HEK293 (cell line): ENCODE data around the gene MAPK9.

Experiments
- CTCF ChIA-PET: fragments of 350-600 bp; formaldehyde crosslinking; extraction: SDS; loops from one replicate; lab custom pipeline; 2021; ENCODE audit warnings: antibody characterized with exemption; lab: Yijun Ruan, JAX
- POLR2A ChIA-PET: fragments of 300-600 bp; formaldehyde crosslinking; extraction: SDS; loops from one replicate; lab custom pipeline; 2020; ENCODE audit warnings: antibody characterized with exemption, inconsistent platforms; lab: Yijun Ruan, JAX
- H3K27ac ChIP-seq: fragments of 200-500 bp; sonication (Bioruptor generic); 2 replicates; pipeline ENCODE4 v1.5.1; 2014; ENCODE audit warnings: low read depth, low read length, control low read depth, inconsistent platforms; ENCODE audit errors: extremely low read depth
- H3K36me3 ChIP-seq, 2 experiments: fragments of 200-500 bp in 1 of 2; sonication (Bioruptor generic) in 1 of 2; 1 replicate in 1 of 2; 2 replicates in 1 of 2; pipeline ENCODE4 v1.5.1; 2014 to 2017; ENCODE audit warnings: inconsistent platforms in 2 of 2, low read length in 2 of 2; ENCODE audit not compliant: control insufficient read depth in 2 of 2, insufficient read depth in 1 of 2
- H3K4me1 ChIP-seq: fragments of 200-500 bp; sonication (Bioruptor generic); 2 replicates; pipeline ENCODE4 v1.5.1; 2014; ENCODE audit warnings: mild to moderate bottlenecking, low read length, inconsistent platforms; ENCODE audit not compliant: control insufficient read depth, insufficient read depth
- H3K4me3 ChIP-seq: 2 replicates; pipeline ENCODE4 v1.5.1; 2011; ENCODE audit warnings: low read depth, mild to moderate bottlenecking, control low read depth, low read length, moderate library complexity
- H3K9me3 ChIP-seq: fragments of 200-500 bp; sonication (Bioruptor generic); 2 replicates; pipeline ENCODE4 v1.5.1; 2014; ENCODE audit warnings: low read depth, low read length, inconsistent platforms; ENCODE audit not compliant: control insufficient read depth, insufficient read depth
- AEBP2 ChIP-seq: fragments of 450-650 bp; formaldehyde crosslinking; IDR thresholded peaks from 2 replicates; pipeline ENCODE4 v1.5.1; 2016; ENCODE audit warnings: missing biosample characterization, missing genetic modification characterization, borderline replicate concordance
- ATF2 ChIP-seq: fragments of 450-650 bp; formaldehyde crosslinking; IDR thresholded peaks from 2 replicates; pipeline ENCODE4 v1.5.1; 2016; ENCODE audit warnings: missing biosample characterization, missing genetic modification characterization, low read depth
- CTCF ChIP-seq: fragments of 450-650 bp; formaldehyde crosslinking; IDR thresholded peaks from 2 replicates; pipeline ENCODE4 v1.5.1; 2016; ENCODE audit warnings: missing biosample characterization, missing genetic modification characterization
- GLIS2 ChIP-seq: fragments of 450-650 bp; formaldehyde crosslinking; IDR thresholded peaks from 2 replicates; pipeline ENCODE4 v1.5.1; 2016; ENCODE audit warnings: missing biosample characterization, missing genetic modification characterization
- IKZF3 ChIP-seq: fragments of 450-650 bp; IDR thresholded peaks from 2 replicates; pipeline ENCODE4 v1.5.0; 2018; ENCODE audit warnings: missing biosample characterization, mild to moderate bottlenecking, missing genetic modification characterization, moderate library complexity
- KLF7 ChIP-seq: fragments of 450-650 bp; formaldehyde crosslinking; IDR thresholded peaks from 2 replicates; pipeline ENCODE4 v1.5.1; 2016; ENCODE audit warnings: missing biosample characterization, missing genetic modification characterization, borderline replicate concordance
- KLF9 ChIP-seq: fragments of 450-650 bp; formaldehyde crosslinking; IDR thresholded peaks from 2 replicates; pipeline ENCODE4 v1.5.1; 2016; ENCODE audit warnings: missing biosample characterization, missing genetic modification characterization, low read depth
- MEIS1 ChIP-seq: sonication (generic); formaldehyde crosslinking; IDR thresholded peaks from 2 replicates; pipeline ENCODE4 v1.8.1; 2022; ENCODE audit warnings: missing genetic modification reagents, mild to moderate bottlenecking, borderline replicate concordance
- ZNF121 ChIP-seq: fragments of 450-650 bp; formaldehyde crosslinking; IDR thresholded peaks from 2 replicates; pipeline ENCODE4 v1.5.1; 2016; ENCODE audit warnings: missing biosample characterization, missing genetic modification characterization
- ZNF132 ChIP-seq: fragments of 450-650 bp; formaldehyde crosslinking; IDR thresholded peaks from 2 replicates; pipeline ENCODE4 v1.5.1; 2017; ENCODE audit warnings: missing biosample characterization, missing genetic modification characterization, borderline replicate concordance
- ZNF24 ChIP-seq: fragments of 450-650 bp; formaldehyde crosslinking; IDR thresholded peaks from 2 replicates; pipeline ENCODE4 v1.5.1; 2016; ENCODE audit warnings: missing biosample characterization, missing genetic modification characterization
- ZNF302 ChIP-seq: fragments of 450-650 bp; formaldehyde crosslinking; IDR thresholded peaks from 2 replicates; pipeline ENCODE4 v1.5.1; 2016; ENCODE audit warnings: missing biosample characterization, missing genetic modification characterization, low read depth
- ZNF341 ChIP-seq: fragments of 450-650 bp; formaldehyde crosslinking; IDR thresholded peaks from 2 replicates; pipeline ENCODE4; 2016; ENCODE audit warnings: low read depth, missing biosample characterization, missing genetic modification characterization
- ZNF362 ChIP-seq: fragments of 450-650 bp; formaldehyde crosslinking; IDR thresholded peaks from 2 replicates; pipeline ENCODE4 v1.5.1; 2016; ENCODE audit warnings: missing biosample characterization, missing genetic modification characterization
- ZNF37A ChIP-seq: fragments of 450-650 bp; IDR thresholded peaks from 2 replicates; pipeline ENCODE4 v1.5.1; 2018; ENCODE audit warnings: missing biosample characterization, missing genetic modification characterization
- ZNF548 ChIP-seq: fragments of 450-650 bp; formaldehyde crosslinking; IDR thresholded peaks from 2 replicates; pipeline ENCODE4 v1.5.1; 2016; ENCODE audit warnings: missing biosample characterization, missing genetic modification characterization
- ZNF621 ChIP-seq: fragments of 450-650 bp; formaldehyde crosslinking; IDR thresholded peaks from 2 replicates; pipeline ENCODE4 v1.5.1; 2017; ENCODE audit warnings: missing biosample characterization, missing genetic modification characterization
- ZNF623 ChIP-seq: fragments of 450-650 bp; formaldehyde crosslinking; IDR thresholded peaks from 2 replicates; pipeline ENCODE4 v1.5.1; 2016; ENCODE audit warnings: missing biosample characterization, missing genetic modification characterization
- ZNF660 ChIP-seq: fragments of 450-650 bp; IDR thresholded peaks from 2 replicates; pipeline ENCODE4 v1.5.1; 2018; ENCODE audit warnings: missing biosample characterization, mild to moderate bottlenecking, missing genetic modification characterization
- ZNF707 ChIP-seq: fragments of 450-650 bp; formaldehyde crosslinking; IDR thresholded peaks from 2 replicates; pipeline ENCODE4 v1.5.1; 2016; ENCODE audit warnings: missing biosample characterization, missing genetic modification characterization
- ZNF777 ChIP-seq: fragments of 450-650 bp; formaldehyde crosslinking; IDR thresholded peaks from 2 replicates; pipeline ENCODE4 v1.5.1; 2017; ENCODE audit warnings: missing biosample characterization, missing genetic modification characterization, borderline replicate concordance
- ZXDB ChIP-seq: fragments of 450-650 bp; formaldehyde crosslinking; IDR thresholded peaks from 2 replicates; pipeline ENCODE4 v1.5.1; 2016; ENCODE audit warnings: missing biosample characterization, missing genetic modification characterization
- TF ChIP-seq, protein P1 (sequence below): fragments of 450-650 bp; formaldehyde crosslinking; IDR thresholded peaks from 2 replicates; pipeline ENCODE4 v1.5.1; 2016; ENCODE audit warnings: missing biosample characterization, missing genetic modification characterization
- TF ChIP-seq, protein P2 (sequence below): fragments of 450-650 bp; formaldehyde crosslinking; IDR thresholded peaks from 2 replicates; pipeline ENCODE4 v1.5.1; 2016; ENCODE audit warnings: missing biosample characterization, missing genetic modification characterization
- TF ChIP-seq, protein P3 (sequence below): fragments of 450-650 bp; formaldehyde crosslinking; IDR thresholded peaks from 2 replicates; pipeline ENCODE4 v1.5.1; 2016; ENCODE audit warnings: missing biosample characterization, missing genetic modification characterization

Gene MAPK9

GRCh38 chr5:180328296-180329137, 36.6 kb upstream of the MAPK9 start:
- Histone ChIP-seq H3K27ac (no peak overlapping the region), H3K4me1 (no peaks in the 10 kb centered on the region), H3K4me3 (no peak overlapping the region), H3K36me3 (peaks cover 0 to 67% of the 10 kb centered on the region in 2 experiments; a peak in 2 of 3 replicates), H3K9me3 (no peaks in the 10 kb centered on the region)
- ChIA-PET CTCF (interaction anchor here (0.5 to 2.1 kb wide), 49 partner anchors 9 to 1303 kb away, joined by 3 to 39 read pairs (median 4); partner anchors contain the start of gene RASGEF1C), POLR2A (interaction anchor here (0.8 to 1.4 kb wide), 2 partner anchors 14 to 25 kb away, joined by 3 to 4 read pairs; partner anchors contain the start of gene GFPT2)
- no peak for TF ChIP-seq ATF2 (tag by site-specific recombination)
- TF ChIP-seq ZNF121, result peak; percentile 23; the same call in 1 of the 2 replicates
- TF ChIP-seq, protein P1, sequence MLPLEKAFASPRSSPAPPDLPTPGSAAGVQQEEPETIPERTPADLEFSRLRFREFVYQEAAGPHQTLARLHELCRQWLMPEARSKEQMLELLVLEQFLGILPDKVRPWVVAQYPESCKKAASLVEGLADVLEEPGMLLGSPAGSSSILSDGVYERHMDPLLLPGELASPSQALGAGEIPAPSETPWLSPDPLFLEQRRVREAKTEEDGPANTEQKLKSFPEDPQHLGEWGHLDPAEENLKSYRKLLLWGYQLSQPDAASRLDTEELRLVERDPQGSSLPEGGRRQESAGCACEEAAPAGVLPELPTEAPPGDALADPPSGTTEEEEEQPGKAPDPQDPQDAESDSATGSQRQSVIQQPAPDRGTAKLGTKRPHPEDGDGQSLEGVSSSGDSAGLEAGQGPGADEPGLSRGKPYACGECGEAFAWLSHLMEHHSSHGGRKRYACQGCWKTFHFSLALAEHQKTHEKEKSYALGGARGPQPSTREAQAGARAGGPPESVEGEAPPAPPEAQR (tag by site-specific recombination), result no peak
- no peak for TF ChIP-seq ZNF302
- peak; percentile 32; the same call in 1 of the 2 replicates for TF ChIP-seq ZNF660 (tag by site-specific recombination)
- TF ChIP-seq ZXDB (tag by site-specific recombination), result peak; percentile 13; the same call in 1 of the 2 replicates
- no peak for TF ChIP-seq ZNF621
- TF ChIP-seq ZNF548 (tag by site-specific recombination), result no peak
- TF ChIP-seq ZNF362 (tag by site-specific recombination), result no peak
- TF ChIP-seq ZNF341, result no peak
- no peak for TF ChIP-seq ZNF132
- no peak for TF ChIP-seq MEIS1 (CRISPR knock-in tag)
- peak; percentile 74 for TF ChIP-seq CTCF
- TF ChIP-seq ZNF37A (tag by site-specific recombination), result no peak
- TF ChIP-seq ZNF623 (tag by site-specific recombination), result no peak
- TF ChIP-seq, protein P2, sequence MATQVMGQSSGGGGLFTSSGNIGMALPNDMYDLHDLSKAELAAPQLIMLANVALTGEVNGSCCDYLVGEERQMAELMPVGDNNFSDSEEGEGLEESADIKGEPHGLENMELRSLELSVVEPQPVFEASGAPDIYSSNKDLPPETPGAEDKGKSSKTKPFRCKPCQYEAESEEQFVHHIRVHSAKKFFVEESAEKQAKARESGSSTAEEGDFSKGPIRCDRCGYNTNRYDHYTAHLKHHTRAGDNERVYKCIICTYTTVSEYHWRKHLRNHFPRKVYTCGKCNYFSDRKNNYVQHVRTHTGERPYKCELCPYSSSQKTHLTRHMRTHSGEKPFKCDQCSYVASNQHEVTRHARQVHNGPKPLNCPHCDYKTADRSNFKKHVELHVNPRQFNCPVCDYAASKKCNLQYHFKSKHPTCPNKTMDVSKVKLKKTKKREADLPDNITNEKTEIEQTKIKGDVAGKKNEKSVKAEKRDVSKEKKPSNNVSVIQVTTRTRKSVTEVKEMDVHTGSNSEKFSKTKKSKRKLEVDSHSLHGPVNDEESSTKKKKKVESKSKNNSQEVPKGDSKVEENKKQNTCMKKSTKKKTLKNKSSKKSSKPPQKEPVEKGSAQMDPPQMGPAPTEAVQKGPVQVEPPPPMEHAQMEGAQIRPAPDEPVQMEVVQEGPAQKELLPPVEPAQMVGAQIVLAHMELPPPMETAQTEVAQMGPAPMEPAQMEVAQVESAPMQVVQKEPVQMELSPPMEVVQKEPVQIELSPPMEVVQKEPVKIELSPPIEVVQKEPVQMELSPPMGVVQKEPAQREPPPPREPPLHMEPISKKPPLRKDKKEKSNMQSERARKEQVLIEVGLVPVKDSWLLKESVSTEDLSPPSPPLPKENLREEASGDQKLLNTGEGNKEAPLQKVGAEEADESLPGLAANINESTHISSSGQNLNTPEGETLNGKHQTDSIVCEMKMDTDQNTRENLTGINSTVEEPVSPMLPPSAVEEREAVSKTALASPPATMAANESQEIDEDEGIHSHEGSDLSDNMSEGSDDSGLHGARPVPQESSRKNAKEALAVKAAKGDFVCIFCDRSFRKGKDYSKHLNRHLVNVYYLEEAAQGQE, result no peak
- TF ChIP-seq GLIS2 (tag by site-specific recombination), result no peak
- no peak for TF ChIP-seq ZNF777 (tag by site-specific recombination)
- no peak for TF ChIP-seq ZNF707 (tag by site-specific recombination)
- TF ChIP-seq IKZF3 (tag by site-specific recombination), result no peak
- TF ChIP-seq ZNF24 (tag by site-specific recombination), result no peak
- no peak for TF ChIP-seq KLF7 (tag by site-specific recombination)
- TF ChIP-seq, protein P3, sequence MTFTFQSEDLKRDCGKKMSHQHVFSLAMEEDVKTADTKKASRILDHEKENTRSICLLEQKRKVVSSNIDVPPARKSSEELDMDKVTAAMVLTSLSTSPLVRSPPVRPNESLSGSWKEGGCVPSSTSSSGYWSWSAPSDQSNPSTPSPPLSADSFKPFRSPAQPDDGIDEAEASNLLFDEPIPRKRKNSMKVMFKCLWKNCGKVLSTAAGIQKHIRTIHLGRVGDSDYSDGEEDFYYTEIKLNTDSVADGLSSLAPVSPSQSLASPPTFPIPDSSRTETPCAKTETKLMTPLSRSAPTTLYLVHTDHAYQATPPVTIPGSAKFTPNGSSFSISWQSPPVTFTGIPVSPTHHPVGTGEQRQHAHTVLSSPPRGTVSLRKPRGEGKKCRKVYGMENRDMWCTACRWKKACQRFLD (tag by site-specific recombination), result no peak
- 0 out of 2 replicates have a peak, but pooled peaks have one; percentile 15 for TF ChIP-seq KLF9 (tag by site-specific recombination)
- TF ChIP-seq AEBP2 (tag by site-specific recombination), result no peak
